Lower leg skin (tissue), 3 donors: Measurements from ENCODE around the gene KAZN.

Experiments used
- POLR2A ChIP-seq, 2 donors: fragments of 450-650 bp; IDR thresholded peaks; one replicate each; pipeline ENCODE4 v1.6.1; 2016 to 2017; ENCODE audit warnings: antibody characterized with exemption in 2 of 2, mild to moderate bottlenecking in 1 of 2, moderate library complexity in 1 of 2
- TF ChIP-seq, protein P1 (sequence below), 3 donors: fragments of 450-650 bp; IDR thresholded peaks; one replicate each; pipeline ENCODE4 v1.5.1; 2016; ENCODE audit warnings: antibody characterized with exemption in 3 of 3, mild to moderate bottlenecking in 3 of 3, moderate library complexity in 2 of 3

DNA sequence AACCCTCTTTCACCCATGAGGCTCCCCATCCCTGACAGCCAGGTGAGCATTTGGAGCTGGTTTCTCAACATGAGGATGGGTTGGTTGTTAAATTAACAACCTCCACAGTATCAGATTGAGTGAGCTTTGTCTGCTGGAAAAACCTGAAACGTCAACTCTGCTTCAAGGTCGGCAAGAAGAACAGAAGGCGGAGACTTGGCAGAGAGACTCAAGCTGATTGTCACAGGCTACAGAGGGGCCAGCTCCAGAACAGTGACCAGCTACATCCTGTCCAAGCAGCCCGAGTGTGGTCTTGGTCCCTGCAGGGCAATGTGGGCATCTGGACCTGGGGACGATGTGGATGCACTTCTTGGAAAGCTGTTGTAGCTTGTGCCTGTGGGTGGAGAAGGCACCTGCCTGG is 518.5 kb downstream of the KAZN start:
- TF ChIP-seq, protein P1, sequence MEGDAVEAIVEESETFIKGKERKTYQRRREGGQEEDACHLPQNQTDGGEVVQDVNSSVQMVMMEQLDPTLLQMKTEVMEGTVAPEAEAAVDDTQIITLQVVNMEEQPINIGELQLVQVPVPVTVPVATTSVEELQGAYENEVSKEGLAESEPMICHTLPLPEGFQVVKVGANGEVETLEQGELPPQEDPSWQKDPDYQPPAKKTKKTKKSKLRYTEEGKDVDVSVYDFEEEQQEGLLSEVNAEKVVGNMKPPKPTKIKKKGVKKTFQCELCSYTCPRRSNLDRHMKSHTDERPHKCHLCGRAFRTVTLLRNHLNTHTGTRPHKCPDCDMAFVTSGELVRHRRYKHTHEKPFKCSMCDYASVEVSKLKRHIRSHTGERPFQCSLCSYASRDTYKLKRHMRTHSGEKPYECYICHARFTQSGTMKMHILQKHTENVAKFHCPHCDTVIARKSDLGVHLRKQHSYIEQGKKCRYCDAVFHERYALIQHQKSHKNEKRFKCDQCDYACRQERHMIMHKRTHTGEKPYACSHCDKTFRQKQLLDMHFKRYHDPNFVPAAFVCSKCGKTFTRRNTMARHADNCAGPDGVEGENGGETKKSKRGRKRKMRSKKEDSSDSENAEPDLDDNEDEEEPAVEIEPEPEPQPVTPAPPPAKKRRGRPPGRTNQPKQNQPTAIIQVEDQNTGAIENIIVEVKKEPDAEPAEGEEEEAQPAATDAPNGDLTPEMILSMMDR (IDR thresholded peaks at IDR 0.05), result no peak
- TF ChIP-seq POLR2A (IDR thresholded peaks at IDR 0.05), result no peak
